GM21390 (cell line): ENCODE results near the gene PURB.
"Not testable (repeated sequence)": the region's sequence is repeated elsewhere in the genome, so short reads cannot be mapped to it uniquely, and the experiment has no call there.

Source experiments
- ATAC-seq: cut with Tn5 transposase; IDR thresholded peaks from one replicate; pipeline ENCODE4 v1.9.1; 2021; ENCODE audit not compliant: unreplicated experiment

PURB gene

DNA sequence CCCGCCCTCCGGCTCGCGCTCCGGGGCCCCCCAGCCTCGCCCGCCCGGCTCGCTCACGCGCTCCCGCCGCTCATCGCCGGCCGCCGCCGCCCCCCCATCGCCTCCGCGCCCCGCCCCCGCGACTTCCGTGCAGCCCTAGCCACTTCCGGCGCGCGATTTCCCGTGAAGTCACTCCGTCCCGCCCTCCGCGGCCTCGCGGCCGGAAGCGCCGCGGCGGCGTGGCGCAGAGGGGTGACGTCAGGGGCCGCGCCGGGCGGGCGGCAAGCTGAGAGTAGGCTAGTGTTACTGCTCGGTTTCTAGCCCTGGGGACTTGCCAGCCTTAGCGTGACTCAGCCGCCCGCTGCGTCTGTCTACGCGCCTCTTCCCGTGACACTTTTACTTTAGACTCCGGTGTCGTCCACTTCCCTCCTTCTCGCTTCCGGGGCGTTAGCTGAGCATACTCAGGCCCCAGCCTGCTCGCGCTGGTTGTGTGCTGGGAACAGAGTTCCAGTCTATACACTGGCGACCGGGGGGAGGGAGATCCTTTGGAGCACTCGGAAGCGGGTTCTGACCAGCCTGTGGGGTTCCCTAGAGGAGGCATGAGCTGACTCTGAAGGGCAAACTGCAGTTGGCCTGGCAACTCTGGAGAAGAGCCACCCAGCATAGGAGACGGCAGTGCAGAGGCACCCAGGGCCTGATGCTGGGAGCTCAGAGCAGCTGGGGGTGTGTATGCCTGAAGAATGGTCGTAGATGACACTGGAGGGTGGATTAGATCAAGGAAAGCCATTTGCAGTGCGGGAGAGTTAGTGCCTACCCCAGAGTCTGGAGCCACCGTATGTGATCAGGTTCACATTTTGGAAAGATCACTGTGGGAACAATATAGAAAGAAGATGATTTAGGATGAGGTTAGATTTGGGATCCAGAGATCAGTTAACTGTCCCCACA, at the start of gene PURB:
TSS of gene PURB (minus strand) at position 137 of the 924 bp plus-strand sequence. CDS start 182 bp downstream, outside the sequence.
- peak; percentile 79 for ATAC-seq

DNA sequence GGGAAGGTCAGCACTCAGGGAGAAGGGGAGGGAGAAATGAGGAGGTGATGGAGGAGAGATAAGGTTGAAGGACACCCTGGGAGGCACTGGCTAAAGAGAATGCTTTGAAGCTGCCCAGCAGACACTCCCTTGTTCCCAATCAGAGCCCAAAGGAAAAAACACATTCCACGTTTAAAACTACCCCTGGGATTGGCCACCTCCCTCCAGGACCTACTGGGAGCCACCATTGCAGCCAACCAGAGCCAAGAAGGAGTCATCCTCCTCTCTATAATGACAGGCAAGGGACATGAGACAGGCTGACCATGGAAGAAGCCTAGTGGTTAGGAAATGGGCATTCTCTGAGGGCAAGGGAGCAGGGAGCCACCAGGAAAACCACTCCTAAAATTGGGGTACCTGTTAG, 49.7 kb upstream of the PURB start:
- ATAC-seq: no peak

DNA sequence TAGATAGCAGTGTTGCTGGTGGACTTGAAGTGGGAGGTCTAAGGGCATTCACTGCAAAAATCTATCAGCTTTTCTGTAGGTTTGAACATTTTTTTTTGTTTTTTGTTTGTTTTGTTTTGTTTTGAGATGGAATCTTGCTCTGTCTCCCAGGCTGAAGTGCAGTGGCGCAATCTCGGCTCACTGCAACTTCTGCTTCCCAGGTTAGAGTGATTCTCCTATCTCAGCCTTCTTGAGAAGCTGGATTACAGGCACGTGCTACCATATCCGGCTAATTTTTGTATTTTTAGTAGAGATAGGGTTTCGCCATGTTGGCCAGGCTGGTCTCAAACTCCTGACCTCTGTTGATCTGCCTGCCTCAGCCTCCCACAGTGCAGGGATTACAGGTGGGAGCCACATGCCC, 49.2 kb upstream of the PURB start:
- not testable (repeated sequence) for ATAC-seq

DNA sequence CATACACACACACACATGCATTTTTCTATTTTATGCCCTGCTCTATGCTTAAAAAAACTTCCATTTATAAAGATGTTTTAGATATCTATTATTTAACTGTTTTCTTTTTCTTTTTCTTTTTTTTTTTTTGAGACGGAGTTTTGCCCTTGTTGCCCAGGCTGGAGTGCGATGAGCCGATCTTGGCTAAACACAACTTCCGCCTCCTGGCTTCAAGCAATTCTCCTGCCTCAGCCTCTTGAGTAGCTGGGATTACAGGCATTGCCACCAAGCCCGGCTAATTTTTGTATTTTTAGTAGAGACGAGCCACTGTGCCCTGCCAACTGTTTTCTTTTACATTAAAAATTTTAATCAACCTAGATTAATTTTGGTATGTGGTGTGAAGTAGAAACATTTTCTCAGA, 45.6 kb upstream of the PURB start:
- no peak for ATAC-seq

DNA sequence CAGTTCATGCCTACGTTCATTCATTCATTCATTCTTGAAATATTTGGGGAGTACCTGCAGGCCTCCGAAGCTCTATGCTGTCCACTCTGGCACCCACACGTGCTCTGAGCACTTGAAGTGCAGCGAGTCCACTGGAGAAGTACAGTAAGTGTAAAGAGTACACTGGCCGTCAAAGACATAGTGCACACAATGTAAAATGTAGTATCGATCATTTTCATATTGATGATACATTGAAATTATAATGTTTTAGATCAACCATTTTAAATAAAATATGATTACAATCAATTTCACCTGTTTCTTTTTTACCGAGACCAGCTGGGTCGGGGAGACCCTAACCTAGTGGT, 37.0 kb upstream of the PURB start:
- ATAC-seq: no peak

DNA sequence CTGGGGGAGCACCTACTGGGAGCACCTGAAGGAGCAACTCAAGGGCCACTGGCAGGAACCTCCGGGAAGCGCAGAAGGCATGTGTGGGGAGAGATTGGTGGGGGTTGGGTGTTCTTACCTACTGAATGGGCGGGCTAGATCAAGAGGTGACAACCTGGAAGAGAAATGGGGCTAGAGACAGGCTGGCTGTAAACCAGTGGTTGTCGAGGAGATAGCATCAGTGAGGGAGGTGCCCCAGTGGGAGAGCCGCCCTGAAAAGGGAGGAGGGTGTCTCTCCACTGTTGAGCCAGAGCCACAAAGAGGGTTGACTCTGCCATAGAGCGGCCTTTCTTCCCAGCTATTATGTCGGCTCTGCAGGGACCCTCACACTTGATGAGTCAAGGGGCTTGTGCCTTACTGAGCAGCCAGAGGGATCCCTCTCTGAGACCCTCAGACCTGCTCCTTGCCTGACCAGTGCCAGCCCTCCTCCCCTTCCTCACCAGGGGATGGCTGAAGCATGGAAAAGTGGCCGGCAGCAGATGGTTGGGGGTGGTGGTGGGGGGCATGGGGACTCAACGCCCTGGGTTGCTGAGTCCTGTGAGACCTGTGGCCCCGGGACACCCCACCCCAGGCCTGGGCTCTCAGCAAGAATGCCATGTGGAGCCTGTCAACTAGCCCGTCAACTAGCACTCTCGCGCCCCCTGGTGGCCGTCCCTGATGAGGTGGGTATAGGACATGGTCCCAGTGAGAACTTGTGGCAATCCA, 36.4 kb upstream of the PURB start:
- no peak for ATAC-seq

DNA sequence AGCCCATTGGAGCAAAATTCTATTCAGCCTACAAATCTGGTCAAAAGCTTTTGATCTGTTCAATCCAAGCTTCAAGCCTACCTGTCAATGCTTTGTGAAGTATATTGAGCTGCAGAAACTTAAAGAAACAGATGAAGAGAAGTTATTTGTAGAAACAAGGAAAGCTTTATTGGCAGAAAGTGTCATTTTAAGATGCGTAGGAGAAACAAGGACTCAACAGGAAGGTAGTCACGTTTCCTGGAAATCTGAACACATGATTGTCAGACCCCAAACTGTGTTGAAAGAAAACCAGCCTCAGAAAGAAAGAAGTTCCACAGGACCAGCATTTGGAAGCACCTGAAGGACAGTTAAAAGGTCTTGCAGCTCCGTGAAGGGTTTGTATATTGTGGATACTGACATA, 34.8 kb upstream of the PURB start:
- ATAC-seq: no peak

DNA sequence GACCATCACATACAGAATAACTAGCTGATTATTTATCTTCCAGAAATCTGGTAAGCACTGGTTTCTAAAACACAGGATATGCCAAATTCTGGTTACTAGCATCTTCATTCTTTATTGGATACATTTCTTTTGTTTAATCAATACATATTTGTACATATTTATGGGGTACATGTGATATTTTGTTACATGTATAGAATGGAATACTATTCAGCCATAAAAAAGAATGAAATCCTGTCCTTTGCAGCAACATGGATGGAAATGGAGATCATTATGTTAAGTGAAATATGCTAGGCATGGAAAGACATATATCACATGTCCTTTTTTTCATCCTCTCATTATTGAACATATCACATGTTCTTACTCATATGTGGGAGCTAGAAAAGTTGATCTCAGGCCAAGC, 32.7 kb upstream of the PURB start:
- ATAC-seq: no peak

DNA sequence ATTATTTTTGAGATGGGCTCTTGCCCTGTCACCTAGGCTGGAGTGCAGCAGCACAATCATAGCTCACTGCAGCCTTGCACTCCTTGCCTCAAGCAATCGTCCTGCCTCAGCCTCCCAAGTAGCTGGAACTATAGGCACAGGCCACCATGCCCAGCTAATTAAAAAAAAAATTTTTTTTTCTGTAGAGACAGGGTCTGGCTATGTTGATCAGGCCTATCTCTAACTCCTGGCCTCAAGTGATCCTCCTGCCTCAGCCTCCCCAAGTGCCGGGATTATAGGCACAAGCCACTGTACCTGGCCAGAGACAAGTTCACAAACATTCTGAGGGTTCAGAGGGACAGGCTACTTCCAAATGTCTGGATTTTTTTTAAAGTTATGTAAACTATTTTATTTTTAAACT, 32.1 kb upstream of the PURB start:
- no peak for ATAC-seq

DNA sequence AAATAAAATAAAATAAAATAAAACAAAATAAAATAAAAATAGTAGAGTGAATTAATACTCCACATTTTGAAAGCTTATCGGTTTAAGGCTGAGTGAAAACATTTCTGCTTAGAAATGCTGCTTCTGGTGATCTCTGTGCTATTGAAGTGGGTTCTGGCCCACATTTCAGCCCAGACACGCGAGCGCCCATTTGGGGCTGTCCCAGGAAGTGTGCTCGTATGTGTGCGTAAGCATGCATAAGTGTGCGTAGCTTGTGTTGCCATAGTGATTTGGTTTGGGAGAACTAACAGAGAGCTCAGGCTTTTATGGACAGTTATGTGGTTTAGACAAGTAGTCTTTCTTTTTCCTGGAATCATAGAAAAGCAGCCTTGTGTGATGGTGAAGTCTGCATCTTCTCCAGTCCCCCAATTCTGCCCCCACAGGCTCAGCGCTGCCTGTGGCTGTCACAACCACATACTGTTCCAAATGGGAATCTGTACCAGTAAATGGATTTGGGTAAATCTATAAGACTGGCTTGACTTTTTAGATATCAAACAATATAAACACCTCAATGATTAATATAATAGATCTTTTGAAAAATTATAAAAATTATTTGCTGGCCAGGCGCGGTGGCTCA, 29.8 kb upstream of the PURB start:
- peak; percentile 58 for ATAC-seq

DNA sequence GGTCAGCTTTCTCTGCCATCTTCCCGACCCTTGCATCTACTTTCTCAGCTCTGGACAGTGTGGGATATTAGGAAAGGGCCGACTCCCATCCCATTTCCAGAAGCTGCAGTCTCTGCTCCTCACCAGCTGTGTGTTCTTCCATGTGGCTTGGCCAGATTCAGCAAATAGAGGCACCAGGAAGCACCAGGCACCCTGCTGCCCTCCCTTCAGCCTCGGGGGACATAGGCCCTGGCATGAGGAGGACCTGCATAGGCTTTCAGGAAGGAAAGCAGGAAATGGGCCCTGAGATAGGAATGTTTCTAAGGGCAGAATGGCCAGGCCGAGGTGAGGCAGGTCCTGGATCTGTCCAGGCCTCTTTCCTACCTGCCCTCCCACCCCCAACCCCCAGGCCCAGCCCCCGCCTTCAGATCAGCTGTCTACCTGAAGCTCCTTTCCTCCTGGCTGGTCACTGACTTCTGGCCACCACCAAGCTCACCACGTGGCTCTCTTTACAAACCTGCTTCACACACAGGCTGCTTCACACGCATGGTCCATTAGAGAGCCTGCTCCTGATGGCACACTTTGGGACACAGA, 27.5 kb upstream of the PURB start:
- no peak for ATAC-seq

DNA sequence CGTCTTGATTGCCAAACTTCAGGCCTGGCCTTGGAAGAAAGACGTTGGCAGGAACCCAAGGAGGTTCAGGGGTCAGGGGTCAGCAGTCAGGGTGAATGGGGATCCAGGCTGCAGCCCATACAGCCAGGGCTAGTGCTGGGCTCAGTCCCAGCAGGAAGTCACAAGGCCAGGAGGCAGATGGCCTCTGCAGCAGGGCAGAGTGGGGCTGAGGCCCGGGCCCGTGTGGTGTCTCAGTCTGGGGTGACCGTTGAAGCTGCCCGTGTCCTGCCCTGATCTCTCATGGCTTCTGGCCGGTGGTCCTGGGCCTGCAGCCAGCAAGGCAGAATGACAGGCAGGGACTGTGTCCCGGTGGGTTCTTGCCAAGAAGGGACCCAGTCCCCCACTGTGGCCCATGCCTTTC, 26.6 kb upstream of the PURB start:
- no peak for ATAC-seq

DNA sequence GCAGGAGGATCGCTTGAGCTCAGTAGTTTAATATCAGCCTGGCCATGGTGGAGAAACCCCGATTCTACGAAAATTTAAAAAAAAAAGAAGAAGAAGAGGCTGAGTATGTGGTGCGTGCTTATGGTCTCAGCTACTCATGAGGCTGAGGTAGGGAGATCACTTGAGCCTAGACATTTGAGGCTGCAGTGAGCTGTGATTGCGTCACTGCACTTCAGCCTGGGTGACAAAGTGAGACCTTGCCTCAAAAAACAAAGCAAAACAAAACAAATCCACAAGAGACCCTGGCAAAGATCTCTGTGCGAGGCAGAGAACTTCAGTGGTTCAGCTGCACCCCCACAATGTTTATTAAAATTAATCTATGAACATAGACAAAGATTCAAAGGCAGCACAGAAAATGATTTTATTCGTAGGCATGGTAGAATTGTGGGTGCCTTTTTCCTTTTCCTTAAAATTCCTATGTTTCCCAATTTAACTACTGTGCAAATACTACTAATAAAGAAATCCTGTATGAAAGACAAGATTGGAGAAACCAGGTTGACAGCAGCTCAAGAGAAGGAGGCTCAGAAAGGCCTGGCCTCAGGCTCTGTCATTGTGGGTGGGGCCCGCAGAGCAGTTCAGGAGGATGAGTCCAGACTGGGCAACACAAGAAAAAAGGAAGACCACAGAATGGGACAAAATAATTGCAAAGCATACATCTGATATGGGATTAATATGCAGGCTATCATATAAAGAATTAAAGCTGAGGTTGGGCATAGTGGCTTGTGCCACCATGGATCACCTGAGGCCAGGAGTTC, 24.5 kb upstream of the PURB start:
- ATAC-seq: no peak

DNA sequence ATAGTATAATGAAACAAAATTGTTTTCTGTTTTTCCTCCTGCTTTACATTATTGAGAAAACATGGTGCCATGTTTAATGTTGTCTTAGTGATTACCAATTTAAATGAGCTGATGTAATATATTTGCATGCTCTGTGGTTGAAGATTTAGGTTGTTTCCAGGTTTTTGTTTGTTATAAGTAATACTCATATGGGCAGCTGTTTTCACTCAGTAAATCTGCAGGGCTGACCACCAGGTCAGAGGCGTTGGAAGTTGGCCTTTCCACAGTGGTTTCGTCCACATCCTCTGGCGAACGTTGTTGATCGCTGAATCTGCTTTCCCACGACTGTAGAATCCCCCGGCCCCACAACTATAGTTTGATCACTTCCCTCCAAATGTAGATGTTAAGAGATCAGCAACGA, 21.6 kb upstream of the PURB start:
- ATAC-seq: no peak

DNA sequence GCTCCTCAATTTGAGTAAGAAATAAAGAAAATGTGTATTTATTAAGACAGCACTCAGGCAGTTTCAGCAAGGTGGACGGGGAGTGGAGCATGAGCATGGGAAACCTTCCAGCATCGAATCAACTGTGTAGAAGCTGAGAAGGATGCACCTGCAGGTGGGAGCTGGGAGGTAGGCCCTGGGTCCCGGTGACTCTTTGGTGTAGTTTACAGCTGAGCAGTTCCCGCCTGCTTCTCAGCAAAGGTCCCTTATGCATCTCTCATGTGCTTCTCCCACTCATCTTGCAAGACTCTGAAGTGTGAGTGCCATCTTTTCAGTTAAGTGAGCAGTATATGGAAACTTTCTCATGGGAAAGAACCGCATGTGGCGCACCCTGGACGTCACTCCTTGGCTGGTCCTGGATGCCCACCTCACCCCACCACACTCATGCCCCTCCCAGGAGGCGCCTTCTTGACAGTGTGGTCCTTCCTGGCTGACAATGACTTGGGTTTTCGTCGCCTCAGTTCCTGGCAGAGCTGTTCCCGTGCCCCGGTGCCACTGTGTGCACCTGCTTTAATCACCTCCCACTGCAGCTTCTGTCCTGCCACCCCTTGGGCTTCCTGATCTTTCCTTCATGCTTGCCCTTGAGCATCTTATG, 19.8 kb upstream of the PURB start:
- ATAC-seq: no peak

DNA sequence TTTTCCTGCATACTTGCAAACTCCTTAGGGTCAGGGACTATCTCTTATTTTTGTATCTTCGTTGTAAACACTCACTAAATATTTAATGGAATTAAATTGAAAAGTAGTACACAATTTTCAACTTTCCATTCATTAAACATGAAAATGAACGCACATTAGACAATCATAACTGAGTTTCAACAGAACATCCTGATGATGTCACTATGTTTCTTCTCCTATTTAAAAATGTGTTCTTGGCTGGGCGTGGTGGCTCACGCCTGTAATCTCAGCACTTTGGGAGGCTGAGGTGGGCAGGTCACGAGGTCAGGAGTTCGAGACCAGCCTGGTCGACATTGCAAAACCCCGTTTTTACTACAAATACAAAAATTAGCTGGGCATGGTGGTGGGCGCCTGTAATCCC, 14.1 kb upstream of the PURB start:
- no peak for ATAC-seq

DNA sequence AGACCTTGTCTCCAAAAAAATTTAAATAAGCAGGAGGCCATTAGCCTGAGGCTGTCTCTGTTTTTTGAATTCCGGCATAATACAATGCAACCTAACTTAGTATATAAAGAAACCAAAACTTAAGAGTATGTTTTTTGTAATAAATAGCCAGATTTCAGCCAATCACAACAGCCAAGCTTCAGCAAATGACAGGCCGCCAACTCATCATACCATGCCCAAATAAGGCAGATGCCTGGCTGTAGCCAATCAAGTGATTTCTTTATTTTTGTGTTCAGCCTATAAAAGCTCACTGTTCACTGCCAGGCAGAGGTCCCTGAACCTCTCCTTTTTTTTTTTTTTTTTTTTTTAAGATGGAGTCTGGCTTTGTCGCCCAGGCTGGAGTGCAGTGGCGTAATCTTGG, 12.7 kb upstream of the PURB start:
- no peak for ATAC-seq

DNA sequence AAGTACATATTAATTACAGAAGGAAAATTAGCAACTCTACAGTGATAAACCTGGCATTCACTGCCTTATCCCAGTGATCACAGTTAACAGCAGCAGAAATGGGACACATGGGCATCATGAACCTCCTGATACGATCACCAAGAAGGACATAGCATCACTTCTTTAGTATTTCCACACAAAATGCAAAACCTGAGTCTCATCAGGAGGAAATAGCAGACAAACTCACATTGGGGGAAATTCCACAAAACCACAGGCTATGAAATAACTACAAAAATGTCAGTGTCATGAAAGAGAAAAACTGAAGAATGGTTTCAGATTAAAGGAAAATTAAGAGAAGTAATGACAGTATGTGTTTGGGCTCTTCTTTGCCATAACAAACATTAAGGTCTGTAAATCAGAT, 12.0 kb upstream of the PURB start:
- ATAC-seq: no peak

DNA sequence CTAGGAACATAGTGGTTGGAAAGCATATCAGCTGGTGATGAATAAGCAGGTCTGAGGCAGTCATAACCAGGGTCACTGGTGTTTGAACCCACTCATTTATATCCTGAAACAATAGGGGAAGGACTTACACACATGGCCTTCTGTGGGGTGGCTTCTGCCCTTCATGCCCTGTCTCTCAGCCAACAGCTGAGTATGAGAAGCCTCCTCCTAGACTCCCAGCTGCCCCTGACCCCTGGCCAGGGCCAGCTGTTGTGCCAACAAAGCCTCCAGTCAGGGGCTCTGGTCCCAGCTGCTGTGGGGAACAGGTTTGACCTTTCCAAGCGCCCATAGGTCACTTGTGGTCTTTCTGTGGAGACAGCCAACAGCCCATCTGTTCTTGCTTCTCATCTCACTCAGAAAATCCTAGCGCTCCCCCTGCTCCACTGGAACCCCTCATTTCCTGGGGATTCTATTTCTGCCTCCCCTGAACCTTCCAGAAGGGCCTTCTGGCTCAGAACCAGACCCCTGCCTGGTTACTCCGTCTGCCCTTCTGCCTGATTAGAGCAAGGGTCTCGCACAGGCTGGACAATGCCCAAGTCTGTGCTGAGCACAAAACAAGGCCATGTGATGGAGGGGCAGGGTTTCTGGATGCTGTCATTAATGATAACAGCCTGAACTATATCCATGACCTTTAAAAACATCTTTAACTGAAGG, 9.7 kb upstream of the PURB start:
- ATAC-seq: no peak
